HG02938 (cell line): ENCODE measurements around the gene GJB3.
"Not testable (repeated sequence)": the region's sequence is repeated elsewhere in the genome, so short reads cannot be mapped to it uniquely, and the experiment has no call there.

Source experiments
- ATAC-seq: cut with Tn5 transposase; IDR thresholded peaks from one replicate; pipeline ENCODE4 v1.9.1; 2021; ENCODE audit warnings: mild to moderate bottlenecking, moderate library complexity; ENCODE audit not compliant: unreplicated experiment

GJB3 gene

DNA sequence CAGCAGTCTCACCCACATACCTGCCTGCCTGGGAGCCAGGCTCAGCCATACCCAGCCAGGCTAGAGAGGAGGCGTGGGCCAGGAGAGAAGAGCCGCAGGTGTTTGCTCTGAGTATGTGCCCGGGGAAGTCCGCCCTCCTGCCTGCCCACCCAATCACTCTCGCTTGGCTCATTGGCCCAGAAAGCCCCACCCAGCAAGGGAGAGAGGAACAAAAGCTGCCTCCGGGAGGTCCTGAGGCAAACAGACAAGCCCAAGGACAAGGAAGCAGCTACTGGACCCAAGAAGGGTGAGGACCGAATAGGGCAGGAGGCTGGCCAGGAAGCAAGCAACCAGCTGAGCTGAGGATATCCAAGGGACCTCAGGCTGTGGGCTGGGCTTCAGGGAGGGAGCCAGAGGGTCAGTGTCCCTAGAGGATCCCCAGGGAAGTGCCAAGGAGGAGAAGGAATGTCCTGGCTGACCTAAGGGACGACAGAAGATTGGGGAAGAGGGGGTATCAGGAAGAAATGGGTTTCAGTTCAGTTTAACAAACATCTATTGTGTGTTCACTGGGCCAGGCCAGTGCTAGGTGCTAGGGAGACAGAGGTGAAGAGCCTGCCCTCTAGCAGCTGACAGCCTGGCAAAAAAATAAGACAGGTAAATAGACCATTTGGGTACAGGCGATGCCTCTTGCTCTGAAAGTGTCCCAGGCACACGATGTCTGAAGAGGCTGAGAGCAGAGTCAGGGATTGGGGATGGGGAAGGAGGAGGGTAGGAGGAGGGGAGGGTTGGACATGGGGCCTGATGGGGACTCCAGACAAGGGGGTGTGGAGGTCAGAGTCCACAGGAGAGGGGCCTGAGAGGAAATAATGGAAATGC, 21.3 kb upstream of the GJB3 start, which contains the start of gene GJB4:
Gene GJB4, plus strand, starts transcription at position 238 of the 855 bp plus-strand sequence. CDS start 1,515 bp downstream, outside the sequence.
- ATAC-seq = no peak

DNA sequence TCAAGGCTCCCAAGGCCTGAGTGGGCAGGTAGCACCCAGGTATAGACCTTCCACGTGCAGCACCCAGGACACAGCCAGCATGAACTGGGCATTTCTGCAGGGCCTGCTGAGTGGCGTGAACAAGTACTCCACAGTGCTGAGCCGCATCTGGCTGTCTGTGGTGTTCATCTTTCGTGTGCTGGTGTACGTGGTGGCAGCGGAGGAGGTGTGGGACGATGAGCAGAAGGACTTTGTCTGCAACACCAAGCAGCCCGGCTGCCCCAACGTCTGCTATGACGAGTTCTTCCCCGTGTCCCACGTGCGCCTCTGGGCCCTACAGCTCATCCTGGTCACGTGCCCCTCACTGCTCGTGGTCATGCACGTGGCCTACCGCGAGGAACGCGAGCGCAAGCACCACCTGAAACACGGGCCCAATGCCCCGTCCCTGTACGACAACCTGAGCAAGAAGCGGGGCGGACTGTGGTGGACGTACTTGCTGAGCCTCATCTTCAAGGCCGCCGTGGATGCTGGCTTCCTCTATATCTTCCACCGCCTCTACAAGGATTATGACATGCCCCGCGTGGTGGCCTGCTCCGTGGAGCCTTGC, 19.7 kb upstream of the GJB3 start:
- no peak for ATAC-seq

DNA sequence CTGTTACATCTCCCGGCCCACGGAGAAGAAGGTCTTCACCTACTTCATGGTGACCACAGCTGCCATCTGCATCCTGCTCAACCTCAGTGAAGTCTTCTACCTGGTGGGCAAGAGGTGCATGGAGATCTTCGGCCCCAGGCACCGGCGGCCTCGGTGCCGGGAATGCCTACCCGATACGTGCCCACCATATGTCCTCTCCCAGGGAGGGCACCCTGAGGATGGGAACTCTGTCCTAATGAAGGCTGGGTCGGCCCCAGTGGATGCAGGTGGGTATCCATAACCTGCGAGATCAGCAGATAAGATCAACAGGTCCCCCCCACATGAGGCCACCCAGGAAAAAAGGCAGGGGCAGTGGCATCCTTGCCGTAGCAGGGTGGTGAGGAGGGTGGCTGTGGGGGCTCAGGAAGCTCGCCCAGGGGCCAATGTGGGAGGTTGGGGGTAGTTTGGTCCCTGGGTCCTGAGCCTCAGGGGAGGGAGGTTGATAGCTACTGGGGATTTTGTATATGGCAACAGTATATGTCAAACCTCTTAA, 19.2 kb upstream of the GJB3 start:
- no peak for ATAC-seq

- ATAC-seq = no peak
Observed at GRCh38 chr1:34762474-34763141, 18.4 kb upstream of the GJB3 start.

GRCh38 chr1:34763142-34763781, 17.8 kb upstream of the GJB3 start:
- no peak for ATAC-seq

DNA sequence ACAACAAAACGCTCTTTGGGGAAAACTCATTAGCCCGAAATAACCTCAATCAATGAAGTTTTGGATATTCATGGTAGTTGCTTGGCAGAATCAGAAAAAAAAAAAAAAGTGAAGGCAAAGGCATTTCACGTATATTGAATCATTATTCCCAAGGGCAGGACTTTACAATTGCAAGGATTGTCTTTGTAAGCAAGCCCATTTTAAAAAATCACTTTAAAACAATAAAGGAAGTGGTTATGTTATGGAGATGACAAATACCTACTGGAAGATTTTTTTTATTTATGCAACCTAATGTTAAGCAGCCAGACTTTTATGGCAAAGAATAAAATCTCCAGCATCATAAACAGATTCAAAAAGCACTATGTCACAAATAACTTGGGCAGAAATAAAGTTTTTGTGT, 12.2 kb upstream of the GJB3 start:
- ATAC-seq = no peak

GRCh38 chr1:34770891-34771504, 10.0 kb upstream of the GJB3 start:
- no peak for ATAC-seq

GRCh38 chr1:34771573-34772371, 9.2 kb upstream of the GJB3 start:
- ATAC-seq = no peak

- not testable (repeated sequence) for ATAC-seq
Observed at GRCh38 chr1:34773114-34773513, 7.9 kb upstream of the GJB3 start.

DNA sequence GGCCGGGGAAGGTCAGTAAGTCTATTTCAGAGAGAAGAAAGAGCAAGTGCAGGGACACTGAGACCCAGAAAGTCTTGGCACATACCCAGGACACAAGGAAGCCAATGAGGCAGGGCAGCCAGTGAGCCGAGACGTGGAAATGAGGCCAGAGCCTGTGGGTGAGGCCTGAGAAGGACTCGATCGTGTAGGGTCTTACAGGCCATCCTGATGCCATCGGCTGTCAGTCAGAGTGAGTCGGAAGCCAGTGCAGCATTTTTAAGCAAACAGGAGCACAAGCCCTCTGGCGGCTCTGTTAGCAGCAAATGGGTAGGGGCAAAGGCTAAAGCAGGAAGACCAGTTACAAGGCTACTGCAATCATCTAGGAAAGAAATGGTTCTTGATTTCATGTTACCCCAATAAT, 6.1 kb upstream of the GJB3 start:
- ATAC-seq = no peak

DNA sequence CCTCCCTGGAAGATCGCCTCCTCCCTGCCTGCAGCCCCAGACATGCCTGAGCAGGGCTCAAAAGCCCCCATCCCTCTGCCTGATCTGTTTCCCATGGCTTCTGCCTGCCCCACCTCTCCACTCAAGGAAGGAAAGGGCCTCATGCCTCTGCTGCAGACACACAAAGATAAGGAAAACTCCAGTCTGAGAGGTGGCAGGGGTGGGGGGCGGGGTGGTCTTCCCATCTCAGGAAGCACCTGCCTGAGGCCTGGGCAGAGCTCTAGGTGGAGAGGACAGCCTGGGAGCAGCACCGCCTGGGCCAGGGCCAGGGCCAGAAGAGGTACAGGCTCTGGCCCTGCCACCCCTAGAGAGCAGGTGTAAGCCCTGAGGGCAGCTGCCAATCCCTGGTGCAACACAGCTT, 4.1 kb upstream of the GJB3 start:
- ATAC-seq = no peak

GRCh38 chr1:34777519-34778321, 3.3 kb upstream of the GJB3 start:
- ATAC-seq = no peak

DNA sequence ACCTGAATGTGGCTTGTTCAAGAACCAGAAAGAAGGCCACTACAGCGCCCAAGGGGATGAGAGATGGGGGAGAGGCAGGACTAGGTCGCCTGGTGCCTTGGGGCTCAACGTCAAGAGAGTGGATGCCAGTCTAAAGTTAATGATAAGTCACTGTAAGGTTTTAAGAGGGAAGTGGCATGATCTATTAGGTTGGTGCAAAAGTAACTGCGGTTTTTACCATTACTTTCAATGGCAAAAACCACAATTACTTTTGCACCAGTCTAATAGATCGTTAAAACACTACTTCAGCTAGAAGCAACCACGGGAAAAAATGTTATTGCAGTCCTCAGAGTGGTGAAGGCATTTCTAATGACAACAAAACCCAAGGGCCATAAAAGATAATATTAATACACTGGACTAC, 2.6 kb upstream of the GJB3 start:
- ATAC-seq = no peak

DNA sequence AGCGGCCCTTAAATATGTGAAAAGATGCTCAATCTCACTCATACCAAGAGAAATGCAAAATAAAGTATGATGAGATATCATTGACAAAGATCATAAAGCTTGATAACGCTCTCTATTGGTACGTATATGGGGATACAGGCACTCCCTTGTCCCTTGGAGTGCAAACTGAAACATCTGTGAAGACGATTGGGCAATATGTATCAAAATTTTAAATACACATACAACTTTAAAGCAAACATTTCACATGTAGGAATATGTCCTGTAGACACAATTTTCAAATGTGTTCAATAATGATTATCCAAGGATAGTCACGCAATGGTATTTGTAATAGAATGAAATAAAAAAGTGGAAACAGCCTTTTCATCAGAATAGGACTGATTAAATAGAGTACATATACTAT, 2.0 kb upstream of the GJB3 start:
- no peak for ATAC-seq

- no peak for ATAC-seq
Observed at GRCh38 chr1:34779526-34779925, 1.5 kb upstream of the GJB3 start.

DNA sequence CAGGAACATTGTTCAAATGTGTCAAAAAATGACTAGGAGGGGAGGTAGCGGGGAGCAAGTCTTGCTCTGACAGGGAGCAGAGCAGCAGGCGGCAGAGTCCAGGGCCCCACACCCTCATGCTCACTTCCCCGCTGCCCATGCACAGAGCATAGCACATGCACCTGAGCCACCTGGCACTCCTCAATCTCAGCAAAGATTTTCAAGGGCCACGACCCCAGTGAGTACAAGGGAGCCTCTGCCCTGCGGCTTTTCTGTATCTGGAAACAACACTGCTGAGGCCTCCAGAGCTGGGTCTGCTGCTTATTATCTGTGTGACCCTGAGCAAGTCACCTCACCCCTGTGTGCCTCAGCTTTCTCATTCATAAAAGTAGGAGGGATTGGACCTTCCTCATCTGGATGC, 1.1 kb upstream of the GJB3 start:
- ATAC-seq = no peak

GRCh38 chr1:34780528-34780927, 486 bp upstream of the GJB3 start:
- ATAC-seq = no peak

- ATAC-seq = no peak
Observed at GRCh38 chr1:34781844-34782391, 904 bp downstream of the GJB3 start.

DNA sequence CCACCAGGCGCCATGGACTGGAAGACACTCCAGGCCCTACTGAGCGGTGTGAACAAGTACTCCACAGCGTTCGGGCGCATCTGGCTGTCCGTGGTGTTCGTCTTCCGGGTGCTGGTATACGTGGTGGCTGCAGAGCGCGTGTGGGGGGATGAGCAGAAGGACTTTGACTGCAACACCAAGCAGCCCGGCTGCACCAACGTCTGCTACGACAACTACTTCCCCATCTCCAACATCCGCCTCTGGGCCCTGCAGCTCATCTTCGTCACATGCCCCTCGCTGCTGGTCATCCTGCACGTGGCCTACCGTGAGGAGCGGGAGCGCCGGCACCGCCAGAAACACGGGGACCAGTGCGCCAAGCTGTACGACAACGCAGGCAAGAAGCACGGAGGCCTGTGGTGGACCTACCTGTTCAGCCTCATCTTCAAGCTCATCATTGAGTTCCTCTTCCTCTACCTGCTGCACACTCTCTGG, 3.8 kb downstream of the GJB3 start:
- no peak for ATAC-seq
